GM15510 (cell line): ENCODE results near the gene TBC1D13.

Source experiments
- POLR2A ChIP-seq: IDR thresholded peaks from 3 replicates; pipeline ENCODE4 v1.6.1; 2011; ENCODE audit warnings: borderline replicate concordance; ENCODE audit not compliant: insufficient read length; ENCODE audit errors: extremely low read depth

The TBC1D13 gene

GRCh38 chr9:128807827-128808226 lies 20.8 kb downstream of the TBC1D13 start:
- TF ChIP-seq POLR2A = no peak

DNA sequence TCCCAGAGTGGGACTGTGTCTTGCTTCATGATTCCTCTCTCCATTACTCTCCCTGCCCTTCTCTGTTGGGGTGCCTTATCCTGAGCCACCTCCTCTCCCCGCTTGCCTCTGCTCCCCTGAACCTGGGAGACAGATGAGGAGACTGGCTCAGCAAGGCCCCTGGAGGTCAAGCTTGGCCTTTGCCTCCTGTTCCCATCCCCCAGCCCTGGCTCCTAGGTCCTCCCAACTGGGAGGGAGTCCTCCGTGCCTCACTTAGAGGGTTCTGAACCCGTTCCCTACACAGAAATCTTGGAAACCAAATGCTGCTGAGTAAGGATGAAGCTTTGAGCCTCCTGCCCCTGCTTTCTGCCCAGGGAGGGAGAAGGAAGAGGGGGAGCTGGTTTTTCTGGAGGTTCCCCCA lies 21.5 kb downstream of the TBC1D13 start:
- TF ChIP-seq POLR2A = no peak

DNA sequence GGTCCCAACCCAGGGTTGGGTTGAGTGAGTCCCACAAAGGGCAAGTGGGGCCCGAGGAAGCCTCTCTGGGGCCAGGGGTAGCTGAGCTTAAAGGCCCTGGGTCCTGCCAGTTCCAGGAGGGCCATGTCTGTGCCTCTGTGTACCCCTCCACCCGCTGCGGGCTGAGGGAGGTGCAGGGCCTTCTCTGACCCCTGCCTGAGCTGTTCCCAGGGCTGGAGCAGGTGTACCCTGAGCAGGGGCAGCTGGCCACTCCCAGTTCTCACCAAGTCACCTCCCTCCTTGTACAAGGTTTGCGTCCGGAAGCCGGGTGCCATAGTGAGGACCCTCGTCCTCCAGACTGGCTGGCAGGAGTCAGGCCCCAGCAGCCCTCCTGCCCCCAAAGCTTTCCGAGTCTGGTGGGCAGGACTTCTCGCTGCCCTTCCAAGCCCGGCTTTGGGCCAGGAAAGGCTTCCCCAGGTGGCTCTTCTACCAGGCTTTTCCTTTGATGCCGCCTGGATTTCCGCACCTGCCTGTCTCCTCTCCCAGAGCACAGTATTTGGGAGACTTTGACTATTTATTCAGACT lies 22.1 kb downstream of the TBC1D13 start:
- TF ChIP-seq POLR2A = no peak

GRCh38 chr9:128809831-128810230 lies 22.8 kb downstream of the TBC1D13 start:
- TF ChIP-seq POLR2A = no peak

DNA sequence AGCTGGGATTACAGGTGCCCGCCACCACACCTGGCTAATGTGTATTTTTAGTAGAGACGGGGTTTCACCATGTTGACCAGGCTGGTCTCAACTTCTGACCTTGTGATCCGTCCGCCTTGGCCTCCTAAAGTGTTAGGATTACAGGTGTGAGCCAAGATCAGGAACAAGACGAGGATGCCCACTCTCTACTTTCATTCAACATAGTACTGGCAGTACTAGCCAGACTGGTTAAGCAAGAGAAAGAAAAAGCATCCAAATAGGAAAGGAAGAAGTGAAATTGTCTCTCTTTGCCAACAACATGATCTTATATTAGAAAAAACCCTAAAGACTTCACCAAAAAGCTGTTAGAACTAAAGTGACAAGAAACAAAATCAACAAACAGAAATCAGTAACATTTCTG lies 23.8 kb downstream of the TBC1D13 start:
- no peak for TF ChIP-seq POLR2A

DNA sequence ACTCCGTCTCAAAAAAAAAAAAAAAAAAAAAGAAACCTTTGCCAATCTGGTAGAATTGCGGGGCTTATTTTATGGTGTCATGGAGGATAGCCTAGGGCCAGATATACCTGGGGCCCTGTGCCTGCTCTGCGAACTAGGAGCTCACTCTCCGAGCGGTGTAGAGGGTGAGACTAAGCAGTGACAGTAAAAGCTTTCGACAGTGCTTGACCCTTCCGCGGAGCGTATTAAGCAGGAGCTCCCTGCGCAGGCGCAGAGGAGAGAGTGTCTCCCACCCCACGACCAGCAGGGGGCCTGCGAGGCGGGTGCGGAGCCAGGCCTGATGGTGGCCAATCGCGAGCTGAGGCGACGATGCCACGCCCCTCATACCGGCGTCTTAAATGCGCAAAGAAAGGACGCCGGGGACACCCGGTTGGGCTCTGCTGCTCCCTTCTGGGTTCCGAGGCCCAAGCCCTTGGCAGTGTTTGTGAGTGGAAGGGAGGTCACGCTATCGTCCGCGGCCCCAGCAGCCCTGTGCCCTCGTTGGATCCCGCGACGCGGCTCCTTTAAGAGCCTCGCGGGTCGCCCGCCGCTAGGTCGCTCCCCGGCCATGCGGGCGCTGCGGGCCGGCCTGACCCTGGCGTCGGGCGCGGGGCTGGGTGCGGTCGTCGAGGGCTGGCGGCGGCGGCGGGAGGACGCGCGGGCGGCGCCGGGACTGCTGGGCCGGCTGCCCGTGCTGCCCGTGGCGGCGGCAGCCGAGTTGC lies 31.2 kb downstream of the TBC1D13 start, which contains the start of gene ENDOG:
Gene ENDOG (plus strand): TSS at position 402 of the 740 bp plus-strand sequence. CDS start 185 bp downstream, at position 587.
- TF ChIP-seq POLR2A = peak; percentile 93

DNA sequence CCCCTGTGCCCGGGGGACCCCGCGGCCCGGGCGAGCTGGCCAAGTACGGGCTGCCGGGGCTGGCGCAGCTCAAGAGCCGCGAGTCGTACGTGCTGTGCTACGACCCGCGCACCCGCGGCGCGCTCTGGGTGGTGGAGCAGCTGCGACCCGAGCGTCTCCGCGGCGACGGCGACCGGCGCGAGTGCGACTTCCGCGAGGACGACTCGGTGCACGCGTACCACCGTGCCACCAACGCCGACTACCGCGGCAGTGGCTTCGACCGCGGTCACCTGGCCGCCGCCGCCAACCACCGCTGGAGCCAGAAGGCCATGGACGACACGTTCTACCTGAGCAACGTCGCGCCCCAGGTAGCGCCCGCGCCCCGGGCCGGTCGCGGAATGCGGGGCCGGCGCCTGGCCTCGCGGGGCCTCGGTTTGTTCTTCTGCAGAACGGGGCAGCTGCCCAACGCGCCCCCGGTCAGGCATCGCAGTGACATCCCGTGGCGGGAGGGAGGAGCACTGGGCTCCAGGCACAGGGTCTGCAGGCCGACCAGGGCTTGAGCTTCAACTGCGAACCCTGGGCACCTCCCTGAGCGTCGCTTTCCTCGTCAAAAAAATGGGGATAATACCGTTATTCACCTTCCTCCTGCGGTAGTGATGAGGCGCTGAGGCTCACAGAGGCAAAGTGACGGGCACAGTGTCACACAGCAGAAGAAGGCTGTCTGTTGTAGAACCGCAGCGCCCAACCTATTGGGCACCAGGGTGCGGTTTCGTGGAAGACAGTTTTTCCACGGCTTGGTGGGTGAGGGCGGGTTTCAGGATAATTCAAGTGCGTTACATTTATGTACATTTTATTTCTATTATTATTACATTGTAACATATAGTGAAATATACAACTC lies 32.0 kb downstream of the TBC1D13 start:
- TF ChIP-seq POLR2A = no peak

DNA sequence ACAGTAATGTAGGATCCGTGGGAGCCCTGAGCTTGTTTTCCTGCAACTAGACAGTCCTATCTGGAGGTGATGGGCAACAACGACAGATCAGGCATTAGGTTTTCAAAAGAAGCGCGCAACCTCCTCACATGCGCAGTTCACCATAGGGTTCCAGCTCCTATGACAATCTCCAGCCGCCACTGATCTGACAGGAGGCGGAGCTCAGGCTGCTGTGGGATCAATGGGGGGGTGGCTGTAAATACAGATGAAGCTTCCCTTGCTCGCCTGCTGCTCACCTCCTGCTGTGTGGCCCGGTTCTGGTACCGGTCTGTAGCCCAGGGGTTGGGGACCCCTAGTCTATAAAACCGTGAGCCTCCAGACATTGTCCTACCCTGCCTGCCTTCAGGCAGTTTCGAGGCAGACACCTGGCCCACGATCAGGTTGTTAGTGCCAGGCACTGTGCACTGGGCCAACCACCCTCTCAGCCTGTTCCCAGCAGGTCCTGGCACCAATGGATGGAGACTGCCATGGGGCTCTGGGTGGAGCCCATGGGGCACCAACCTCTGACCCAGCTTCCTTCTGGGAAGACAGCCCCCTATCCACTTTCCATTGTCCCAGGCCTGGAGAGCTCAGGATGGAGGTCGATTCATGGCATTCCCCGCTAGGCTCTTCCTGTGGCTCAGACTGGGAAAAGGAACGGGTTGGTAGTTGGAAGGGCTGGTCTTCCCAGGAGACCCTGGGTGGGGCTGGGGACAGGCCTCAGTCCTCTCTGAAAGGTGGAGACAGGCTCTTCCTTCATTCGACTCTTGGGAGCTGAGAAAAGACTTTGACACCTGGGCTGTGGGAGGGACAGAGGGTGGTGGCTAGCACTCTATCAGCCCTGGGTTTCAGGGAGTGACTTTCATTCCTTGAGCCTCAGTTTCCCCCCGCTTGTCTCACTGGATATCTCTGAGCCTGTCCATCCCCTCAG lies 32.9 kb downstream of the TBC1D13 start:
- TF ChIP-seq POLR2A = no peak

DNA sequence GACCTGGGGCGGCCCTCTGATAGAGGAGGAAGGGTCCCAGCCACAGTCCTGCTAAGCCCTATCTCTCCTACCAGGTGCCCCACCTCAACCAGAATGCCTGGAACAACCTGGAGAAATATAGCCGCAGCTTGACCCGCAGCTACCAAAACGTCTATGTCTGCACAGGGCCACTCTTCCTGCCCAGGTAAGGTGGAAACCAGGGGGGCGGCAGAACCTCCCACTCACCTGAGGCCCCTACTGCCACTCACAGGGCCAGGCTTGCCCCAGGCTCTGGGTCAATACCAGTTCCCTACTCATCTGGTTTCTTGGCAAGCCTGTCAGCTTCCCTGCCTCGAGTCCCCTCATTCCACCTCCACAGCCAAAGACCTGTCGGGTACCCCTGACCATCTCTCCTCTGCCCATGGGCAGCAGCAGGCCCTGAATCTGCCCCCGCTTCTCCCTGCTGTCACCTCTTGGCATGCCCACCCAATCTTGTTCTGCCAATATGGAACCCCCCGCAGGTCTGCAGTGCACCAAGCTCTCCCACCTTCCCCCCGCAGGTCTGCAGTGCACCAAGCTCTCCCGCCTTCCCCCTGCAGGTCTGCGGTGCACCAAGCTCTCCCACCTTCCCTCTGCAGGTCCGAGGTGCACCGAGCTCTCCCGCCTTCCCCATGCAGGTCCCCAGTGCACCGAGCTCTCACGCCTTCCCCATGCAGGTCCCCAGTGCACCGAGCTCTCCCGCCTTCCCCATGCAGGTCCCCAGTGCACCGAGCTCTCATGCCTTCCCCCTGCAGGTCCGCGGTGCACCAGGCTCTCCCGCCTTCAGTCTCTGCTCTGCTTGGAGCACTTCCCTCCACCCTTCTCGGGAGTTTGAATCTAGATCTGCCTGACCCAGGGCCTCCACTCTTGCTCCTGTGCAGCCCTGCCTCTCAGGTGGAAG lies 33.9 kb downstream of the TBC1D13 start:
- TF ChIP-seq POLR2A = no peak

DNA sequence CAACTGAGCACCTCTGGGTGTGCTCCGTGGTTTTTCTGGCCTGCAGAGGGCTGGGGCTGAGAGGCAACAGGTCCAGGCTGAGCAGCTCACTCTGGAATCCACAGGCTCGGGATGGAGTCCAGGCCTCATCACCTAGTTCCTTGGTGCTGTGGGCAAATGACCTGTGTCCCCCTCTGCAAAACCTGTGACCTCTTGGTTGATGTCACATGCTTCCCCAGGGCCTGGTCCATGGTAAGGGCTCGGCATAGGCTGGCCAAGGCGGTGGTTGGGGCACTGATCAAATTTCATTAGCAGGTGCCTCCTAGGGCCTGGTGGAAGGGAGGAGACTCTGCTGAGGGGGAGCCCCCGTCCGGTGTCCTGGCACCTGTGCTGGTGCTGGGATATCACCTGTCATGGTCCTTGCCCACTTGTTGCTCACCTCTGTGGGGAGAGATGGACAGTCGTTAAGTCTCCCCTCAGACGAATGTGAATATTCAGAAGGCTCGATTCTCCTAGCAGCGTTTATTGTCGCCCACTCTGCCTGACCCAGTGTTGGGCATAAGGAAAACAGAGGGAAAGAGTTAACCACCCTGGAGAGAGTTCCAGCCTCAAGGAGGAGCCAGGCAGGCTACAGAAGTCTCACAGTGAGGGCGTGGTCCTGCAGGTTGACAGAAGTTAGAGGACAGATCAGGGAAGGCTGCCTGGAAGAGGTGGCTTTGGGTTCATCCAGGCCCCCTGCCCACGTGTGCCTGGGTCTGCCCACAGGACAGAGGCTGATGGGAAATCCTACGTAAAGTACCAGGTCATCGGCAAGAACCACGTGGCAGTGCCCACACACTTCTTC lies 34.7 kb downstream of the TBC1D13 start:
- no peak for TF ChIP-seq POLR2A

DNA sequence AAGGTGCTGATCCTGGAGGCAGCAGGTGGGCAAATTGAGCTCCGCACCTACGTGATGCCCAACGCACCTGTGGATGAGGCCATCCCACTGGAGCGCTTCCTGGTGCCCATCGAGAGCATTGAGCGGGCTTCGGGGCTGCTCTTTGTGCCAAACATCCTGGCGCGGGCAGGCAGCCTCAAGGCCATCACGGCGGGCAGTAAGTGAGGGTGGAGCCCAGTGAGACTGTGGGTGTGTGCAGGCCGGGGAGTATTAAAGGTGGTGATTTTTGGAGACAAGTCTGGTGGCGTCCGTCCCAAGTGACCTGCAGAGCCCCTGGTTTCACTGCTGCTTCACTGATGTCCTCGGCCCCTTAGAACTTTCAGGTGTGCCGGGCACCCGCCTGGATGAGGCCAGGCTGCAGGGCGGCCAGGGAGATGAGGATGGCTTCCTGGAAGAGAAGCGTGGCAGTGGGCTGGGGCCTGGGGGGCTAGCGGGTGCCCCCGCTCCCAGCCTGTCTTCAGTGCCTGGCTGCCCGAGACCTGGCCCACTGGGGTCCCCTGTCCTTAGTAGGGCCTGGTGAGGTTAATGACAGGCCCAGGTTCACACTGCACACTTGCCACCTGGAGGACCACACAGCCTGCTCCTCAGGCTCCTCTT lies 35.5 kb downstream of the TBC1D13 start:
- TF ChIP-seq POLR2A = no peak

DNA sequence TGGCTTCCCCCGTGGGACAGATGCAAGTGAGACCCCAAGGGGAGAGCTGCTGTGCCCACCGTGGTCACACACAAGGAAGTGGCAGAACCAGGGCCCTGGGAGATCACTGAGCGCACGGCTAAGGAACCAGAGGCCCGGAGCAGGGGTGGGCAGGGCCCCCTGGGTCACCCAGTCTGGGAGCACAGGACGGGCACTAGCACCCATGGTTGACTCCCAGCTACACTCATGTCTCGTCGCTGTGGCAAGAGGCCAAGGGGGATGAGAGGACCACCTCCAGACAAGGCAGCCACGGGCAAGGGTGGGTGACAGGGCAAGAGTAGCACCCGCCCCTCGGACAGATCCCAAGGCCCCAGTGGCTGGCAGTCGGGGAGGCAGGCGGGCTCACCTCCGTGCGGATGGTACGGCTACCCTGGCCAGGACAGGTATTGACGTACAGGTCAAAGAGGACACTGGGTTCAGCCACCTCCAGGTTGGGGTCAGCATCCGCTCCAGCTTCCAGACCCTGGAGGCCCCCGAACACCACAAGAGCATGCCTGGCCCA lies 36.4 kb downstream of the TBC1D13 start:
- no peak for TF ChIP-seq POLR2A

GRCh38 chr9:128823903-128824406 lies 36.9 kb downstream of the TBC1D13 start:
- TF ChIP-seq POLR2A = no peak
